IMR-90 (cell line): ENCODE measurements around the gene ARNT2. TPM values are rescaled to one million over a fixed set of nuclear protein-coding genes. Genes with fewer than 3 reads are reported as not detected.

Experiments
- ATAC-seq: fragments of 200-7000 bp; cut with Tn5 transposase; 2 replicates; pipeline ENCODE4 v1.9.1; 2020; ENCODE audit warnings: low read depth, mild to moderate bottlenecking, moderate library complexity
- BruUV-seq: library from RNA; stranded (reverse); fragments of 400-500 nt; replicated peaks from 2 replicates; lab custom pipeline; 2021; lab: Mats Ljungman, UMichigan
- CTCF ChIA-PET: fragments of 300-600 bp; formaldehyde crosslinking; extraction: SDS; loops from one replicate; lab custom pipeline; 2021; ENCODE audit warnings: antibody characterized with exemption; lab: Yijun Ruan, JAX
- POLR2A ChIA-PET: fragments of 300-600 bp; sonication (Branson Sonifier 250); formaldehyde crosslinking; loops from one replicate; lab custom pipeline; 2022; ENCODE audit warnings: antibody characterized with exemption; ENCODE audit not compliant: unreplicated experiment; lab: Charles Lee
- DNase-seq: peaks from one replicate; pipeline ENCODE4 v3.0.0; 2013
- H2AFZ ChIP-seq: replicated peaks from 2 replicates; pipeline ENCODE3; 2013; ENCODE audit warnings: low read length, mild to moderate bottlenecking; ENCODE audit not compliant: poor library complexity
- H2AK5ac ChIP-seq: 2 replicates; pipeline ENCODE4 v1.6.1; 2013; ENCODE audit warnings: low read depth, low read length, inconsistent platforms
- H2AK9ac ChIP-seq: replicated peaks from 2 replicates; pipeline ENCODE3; 2013; ENCODE audit warnings: mild to moderate bottlenecking, low read depth, low read length, moderate library complexity; ENCODE audit not compliant: poor library complexity
- H2BK120ac ChIP-seq: 2 replicates; pipeline ENCODE4 v1.6.1; 2013; ENCODE audit warnings: low read depth, low read length, inconsistent platforms
- H2BK15ac ChIP-seq: 3 replicates; pipeline ENCODE4 v1.6.1; 2013; ENCODE audit warnings: low read depth, low read length, inconsistent platforms
- H2BK20ac ChIP-seq: 2 replicates; pipeline ENCODE4 v1.6.1; 2013; ENCODE audit warnings: low read depth, mild to moderate bottlenecking, inconsistent platforms, low read length, moderate library complexity
- H2BK5ac ChIP-seq: 2 replicates; pipeline ENCODE4 v1.6.1; 2013; ENCODE audit warnings: mild to moderate bottlenecking, low read depth, low read length, inconsistent platforms; ENCODE audit not compliant: poor library complexity, severe bottlenecking
- H3K14ac ChIP-seq: replicated peaks from 2 replicates; pipeline ENCODE4 v1.6.1; 2013; ENCODE audit warnings: low read depth, low read length, inconsistent platforms
- H3K18ac ChIP-seq: 2 replicates; pipeline ENCODE4 v1.6.1; 2013; ENCODE audit warnings: low read depth, low read length, control low read depth
- H3K23ac ChIP-seq: 2 replicates; pipeline ENCODE4 v1.6.1; 2013; ENCODE audit warnings: low read depth, low read length, inconsistent platforms
- H3K27ac ChIP-seq: 2 replicates; pipeline ENCODE4 v1.5.1; 2013; ENCODE audit warnings: mild to moderate bottlenecking, control low read depth, low read length; ENCODE audit not compliant: insufficient read depth
- H3K27me3 ChIP-seq: 2 replicates; pipeline ENCODE4 v1.6.1; 2013; ENCODE audit warnings: low read length; ENCODE audit not compliant: control insufficient read depth, insufficient read depth
- H3K36me3 ChIP-seq: 2 replicates; pipeline ENCODE4 v1.6.1; 2013; ENCODE audit warnings: low read length, mixed read lengths; ENCODE audit not compliant: control insufficient read depth, insufficient read depth
- H3K4ac ChIP-seq: 2 replicates; pipeline ENCODE4 v1.6.1; 2013; ENCODE audit warnings: low read depth, low read length, inconsistent platforms
- H3K4me1 ChIP-seq: 2 replicates; pipeline ENCODE4 v1.6.1; 2013; ENCODE audit warnings: low read length, mixed read lengths; ENCODE audit not compliant: control insufficient read depth, insufficient read depth
- H3K4me2 ChIP-seq: 2 replicates; pipeline ENCODE4 v1.6.1; 2013; ENCODE audit warnings: low read depth, mild to moderate bottlenecking, control low read depth, low read length, moderate library complexity
- H3K4me3 ChIP-seq: 2 replicates; pipeline ENCODE4 v1.5.1; 2013; ENCODE audit warnings: low read depth, mild to moderate bottlenecking, control low read depth, low read length, moderate library complexity; ENCODE audit not compliant: insufficient read depth
- H3K56ac ChIP-seq: 2 replicates; pipeline ENCODE4 v1.6.1; 2013; ENCODE audit warnings: low read length, inconsistent platforms; ENCODE audit not compliant: insufficient read depth; ENCODE audit errors: extremely low read depth
- H3K79me1 ChIP-seq, 2 experiments: 2 replicates each; pipeline ENCODE4 v1.6.1; 2013; ENCODE audit warnings: low read length in 2 of 2, inconsistent platforms in 1 of 2, low read depth in 1 of 2
- H3K9ac ChIP-seq: 2 replicates; pipeline ENCODE4 v1.6.1; 2013; ENCODE audit warnings: low read depth, low read length, control low read depth
- H3K9me1 ChIP-seq: 2 replicates; pipeline ENCODE4 v1.6.1; 2013; ENCODE audit warnings: low read length, inconsistent platforms; ENCODE audit not compliant: insufficient read depth
- H3K9me3 ChIP-seq: 2 replicates; pipeline ENCODE4 v1.6.1; 2013; ENCODE audit warnings: low read length; ENCODE audit not compliant: control insufficient read depth, insufficient read depth
- H4K20me1 ChIP-seq: 2 replicates; pipeline ENCODE4 v1.6.1; 2013; ENCODE audit warnings: low read length, inconsistent platforms; ENCODE audit not compliant: insufficient read depth
- H4K5ac ChIP-seq: 2 replicates; pipeline ENCODE4 v1.6.1; 2013; ENCODE audit warnings: mild to moderate bottlenecking, low read depth, low read length, control low read depth
- H4K8ac ChIP-seq, 2 experiments: 2 replicates each; pipeline ENCODE4 v1.6.1; 2013; ENCODE audit warnings: low read depth in 2 of 2, low read length in 2 of 2, control low read depth in 1 of 2, inconsistent platforms in 1 of 2
- H4K91ac ChIP-seq: 2 replicates; pipeline ENCODE4 v1.6.1; 2013; ENCODE audit warnings: low read depth, low read length, inconsistent platforms; ENCODE audit not compliant: insufficient read depth
- BHLHE40 ChIP-seq: fragments of 150-350 bp; IDR thresholded peaks from 2 replicates; pipeline ENCODE4 v1.6.1; 2016; ENCODE audit warnings: mild to moderate bottlenecking, low read depth, low read length
- MAFK ChIP-seq: IDR thresholded peaks from 2 replicates; pipeline ENCODE4 v1.6.1; 2012; ENCODE audit warnings: low read depth, low read length, improper control_type of control experiment
- POLR2A ChIP-seq: IDR thresholded peaks from 2 replicates; pipeline ENCODE4 v1.6.1; 2012; ENCODE audit warnings: mild to moderate bottlenecking, low read depth, low read length
- RAD21 ChIP-seq: IDR thresholded peaks from 2 replicates; pipeline ENCODE4 v1.6.1; 2012; ENCODE audit warnings: low read length, improper control_type of control experiment
- SMC3 ChIP-seq: fragments of 150-350 bp; IDR thresholded peaks from 2 replicates; pipeline ENCODE4 v1.6.1; 2016; ENCODE audit warnings: low read depth, mild to moderate bottlenecking, antibody characterized with exemption, low read length, moderate library complexity
- WGBS, 2 experiments: methylation state at CpG; one replicate each; pipeline versions ENCODE4 v1.1.5 to v1.1.7; 2013; ENCODE audit warnings: missing lambda C conversion rate in 2 of 2; ENCODE audit not compliant: insufficient read length in 1 of 2; ENCODE audit errors: extremely low coverage in 2 of 2; 5-methylcytosine and 5-hydroxymethylcytosine counted together
- dilution Hi-C: fragments of 300-500 bp; cut with HindIII; formaldehyde crosslinking; loops from one replicate; pipeline ENCODE4 v1.14.3; 2018; ENCODE audit warnings: low sequenced_read_pairs; ENCODE audit not compliant: unreplicated experiment
- in situ Hi-C: fragments of 300-500 bp; cut with MboI; formaldehyde crosslinking; loops from 3 replicates; pipeline ENCODE4 v1.14.3; 2019; ENCODE audit warnings: low sequenced_read_pairs, inconsistent platforms, mixed read lengths
- intact Hi-C: fragments of 100-400 bp; cut with micrococcal nuclease; formaldehyde crosslinking; loops from 2 replicates; pipeline ENCODE4 v1.10.0; 2022
- polyA plus RNA-seq, 3 experiments: library from polyadenylated mRNA; depleted of rRNA; stranded (reverse); fragments of >200 nt; gene quantifications; 2 replicates each; pipeline ENCODE4 v1.2.3, GENCODE V29; 2012; ENCODE audit warnings: low replicate concordance in 1 of 3
- total RNA-seq: library from RNA; depleted of rRNA; stranded (reverse); fragments of >200 nt; gene quantifications from 2 replicates; pipeline ENCODE4 v1.2.3, GENCODE V29; 2012
- TF ChIP-seq, protein P1 (sequence below): conservative IDR thresholded peaks from 2 replicates; pipeline ENCODE4 v1.5.1; 2012; ENCODE audit warnings: mild to moderate bottlenecking, low read depth, low read length, improper control_type of control experiment

The ARNT2 gene
- total and polyA plus RNA-seq, 2 of the 4 experiments (the other 2 are of a cell fraction): 18.2 to 19.0 TPM

DNA sequence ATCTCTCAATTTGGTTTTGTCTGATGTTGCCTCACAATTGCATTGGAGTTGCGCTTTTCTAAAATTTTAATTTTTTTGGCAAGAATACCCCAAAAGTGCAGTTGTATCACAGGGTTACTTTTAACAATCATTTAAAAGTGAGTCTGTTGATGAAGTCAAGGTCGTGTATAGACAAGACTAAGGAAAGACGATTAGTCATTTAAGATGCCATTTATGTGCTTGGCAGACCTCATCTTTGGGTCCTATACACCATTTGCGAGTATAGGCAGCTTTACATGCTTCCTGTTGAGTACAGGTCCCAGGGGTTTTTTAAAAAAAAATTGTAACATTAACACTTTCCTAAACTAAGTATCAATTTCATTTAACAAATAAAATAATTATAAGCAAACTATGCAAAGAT is 12.5 kb downstream of the ARNT2 start (continued):
- TF ChIP-seq BHLHE40: no peak

DNA sequence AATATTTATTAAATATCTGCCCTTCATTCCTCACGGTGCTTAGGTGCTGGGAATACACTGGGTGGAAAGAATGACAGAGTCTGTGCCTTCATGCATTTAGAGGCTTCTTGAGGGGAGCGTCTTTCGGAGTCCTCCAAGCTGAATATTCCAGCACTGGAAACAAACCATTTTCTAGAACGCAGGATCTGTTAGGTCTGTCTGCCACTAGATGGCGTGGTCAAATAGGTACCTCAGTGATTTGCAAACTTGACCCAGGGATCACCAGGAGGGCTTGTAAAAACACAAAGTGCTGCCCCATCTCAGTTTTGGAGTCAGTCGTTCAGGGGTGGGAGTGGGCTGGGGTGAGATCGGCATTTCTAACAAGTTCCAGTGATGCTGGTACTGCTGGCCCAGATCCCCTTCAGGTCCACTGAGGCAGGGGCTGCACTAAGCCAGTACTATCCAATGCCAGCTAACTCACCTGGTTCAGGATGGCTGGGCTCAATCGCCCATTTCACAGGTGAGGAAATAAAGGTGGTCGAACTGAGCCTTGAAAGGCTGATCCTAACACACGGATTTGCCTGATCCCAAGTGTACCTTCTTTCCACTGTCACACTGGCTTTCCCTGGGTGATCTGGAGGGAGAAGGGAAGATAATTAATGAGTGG is 14.8 kb downstream of the ARNT2 start:
- H3K27me3 ChIP-seq: no peaks in the 10 kb centered on the region
- peak overlapping the region; percentile 13 for H2AK9ac ChIP-seq
- H3K56ac ChIP-seq: no peak overlapping the region
- TF ChIP-seq POLR2A (no peak), SMC3 (peak; percentile 59), RAD21 (peak; percentile 56), MAFK (no peak)
- TF ChIP-seq, protein P1, sequence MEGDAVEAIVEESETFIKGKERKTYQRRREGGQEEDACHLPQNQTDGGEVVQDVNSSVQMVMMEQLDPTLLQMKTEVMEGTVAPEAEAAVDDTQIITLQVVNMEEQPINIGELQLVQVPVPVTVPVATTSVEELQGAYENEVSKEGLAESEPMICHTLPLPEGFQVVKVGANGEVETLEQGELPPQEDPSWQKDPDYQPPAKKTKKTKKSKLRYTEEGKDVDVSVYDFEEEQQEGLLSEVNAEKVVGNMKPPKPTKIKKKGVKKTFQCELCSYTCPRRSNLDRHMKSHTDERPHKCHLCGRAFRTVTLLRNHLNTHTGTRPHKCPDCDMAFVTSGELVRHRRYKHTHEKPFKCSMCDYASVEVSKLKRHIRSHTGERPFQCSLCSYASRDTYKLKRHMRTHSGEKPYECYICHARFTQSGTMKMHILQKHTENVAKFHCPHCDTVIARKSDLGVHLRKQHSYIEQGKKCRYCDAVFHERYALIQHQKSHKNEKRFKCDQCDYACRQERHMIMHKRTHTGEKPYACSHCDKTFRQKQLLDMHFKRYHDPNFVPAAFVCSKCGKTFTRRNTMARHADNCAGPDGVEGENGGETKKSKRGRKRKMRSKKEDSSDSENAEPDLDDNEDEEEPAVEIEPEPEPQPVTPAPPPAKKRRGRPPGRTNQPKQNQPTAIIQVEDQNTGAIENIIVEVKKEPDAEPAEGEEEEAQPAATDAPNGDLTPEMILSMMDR: peak; percentile 68
- peak overlapping the region; percentile 96 for H3K23ac ChIP-seq
- DNase-seq (peak; percentile 72), ATAC-seq (peak; percentile 59)
- H3K79me1 ChIP-seq: peaks cover 13 to 38% of the 10 kb centered on the region in 2 experiments
- peak overlapping the region; percentile 87 for H4K91ac ChIP-seq
- H2BK20ac ChIP-seq: peak overlapping the region; percentile 93
- CTCF ChIA-PET: interaction anchor here (0.6 to 1.1 kb wide), 4 partner anchors 11 to 363 kb away, joined by 3 to 4 read pairs (median 3); no protein-coding TSS in a partner anchor
- POLR2A ChIA-PET: interaction anchor here (0.7 kb wide), 1 partner anchor 12 kb away, joined by 12 read pairs; no protein-coding TSS in a partner anchor
- peak overlapping the region; percentile 38 for H2AFZ ChIP-seq
- peaks cover 14% of the 10 kb centered on the region for H3K4me1 ChIP-seq
- BruUV-seq: no TSS peak
- H3K27ac ChIP-seq: peak overlapping the region; percentile 19
- peak overlapping the region; percentile 79 for H3K18ac ChIP-seq
- H2BK5ac ChIP-seq: peak overlapping the region; percentile 83
- no peaks in the 10 kb centered on the region for H3K36me3 ChIP-seq
- H4K5ac ChIP-seq: peak overlapping the region; percentile 63
- intact Hi-C loops: loop anchor here (2.0 kb wide), 1 partner anchor 36 kb away; no protein-coding TSS in a partner anchor
- H3K9ac ChIP-seq: peak overlapping the region; percentile 18; the same call in 1 of the 2 replicates
- peaks cover 26% of the 10 kb centered on the region for H3K9me1 ChIP-seq
- H2BK120ac ChIP-seq: peak overlapping the region; percentile 90
- H4K8ac ChIP-seq: peak overlapping the region; percentile 32 to 88; a peak in 3 of 4 replicates
- 37% methylated on average over 2 of the region's 10 CpGs; no CpG with 5 or more reads in 1 of the 2 experiments for WGBS, 2 experiments
- in situ Hi-C loops: no loop called here
- H2BK15ac ChIP-seq: peak overlapping the region; percentile 77; the same call in 2 of the 3 replicates
- peak overlapping the region; percentile 91 for H3K14ac ChIP-seq
- peak overlapping the region; percentile 96 for H2AK5ac ChIP-seq
- H3K4ac ChIP-seq: peak overlapping the region; percentile 92
- peak overlapping the region; percentile 25; the same call in 1 of the 2 replicates for H3K4me2 ChIP-seq
- H3K9me3 ChIP-seq: no peaks in the 10 kb centered on the region
- dilution Hi-C loops: no loop called here
- peaks cover 11% of the 10 kb centered on the region; the same call in 1 of the 2 replicates for H4K20me1 ChIP-seq
- no peak overlapping the region for H3K4me3 ChIP-seq
